HepG2 (cell line): ENCODE results near the gene C22orf42. TPM values are rescaled to one million over a fixed set of nuclear protein-coding genes. Genes with fewer than 3 reads are reported as not detected.

ENCODE experiments used
- CENPT ChIP-seq: sonication (generic); formaldehyde crosslinking; IDR thresholded peaks from 2 replicates; pipeline ENCODE4 v1.8.0; 2022; ENCODE audit warnings: low read depth, mild to moderate bottlenecking, moderate library complexity, missing genetic modification reagents
- CREBL2 ChIP-seq: sonication (generic); formaldehyde crosslinking; IDR thresholded peaks from 2 replicates; pipeline ENCODE4 v1.8.1; 2023; ENCODE audit warnings: missing genetic modification reagents, mild to moderate bottlenecking, borderline replicate concordance
- GTF3A ChIP-seq: sonication (generic); formaldehyde crosslinking; conservative IDR thresholded peaks from 2 replicates; pipeline ENCODE4 v1.4.0; 2020; ENCODE audit warnings: mild to moderate bottlenecking, missing genetic modification reagents
- LCORL ChIP-seq, 2 experiments: fragments of 450-650 bp in 1 of 2; sonication (generic) in 1 of 2; formaldehyde crosslinking in 1 of 2; IDR thresholded peaks; 2 replicates each; pipeline versions ENCODE4 v1.5.0 to v1.6.1; 2017 to 2020; ENCODE audit warnings: antibody characterized with exemption in 1 of 2, missing genetic modification reagents in 1 of 2
- MLLT10 ChIP-seq: sonication (generic); formaldehyde crosslinking; IDR thresholded peaks from 2 replicates; pipeline ENCODE4 v1.4.0; 2020; ENCODE audit warnings: missing genetic modification reagents
- MYNN ChIP-seq: sonication (generic); formaldehyde crosslinking; IDR thresholded peaks from 2 replicates; pipeline ENCODE4 v1.4.0; 2020; ENCODE audit warnings: mild to moderate bottlenecking, low read depth, missing genetic modification reagents
- NFKBIZ ChIP-seq: IDR thresholded peaks from 2 replicates; pipeline ENCODE4 v1.6.1; 2018; ENCODE audit warnings: missing genetic modification reagents, missing compliant biosample characterization
- REL ChIP-seq: sonication (generic); formaldehyde crosslinking; conservative IDR thresholded peaks from 2 replicates; pipeline ENCODE4 v1.8.0; 2022; ENCODE audit warnings: mild to moderate bottlenecking, missing genetic modification reagents, moderate library complexity
- SMAD1 ChIP-seq: sonication (generic); formaldehyde crosslinking; IDR thresholded peaks from 2 replicates; pipeline ENCODE4 v1.4.0; 2020; ENCODE audit warnings: missing genetic modification reagents, low read depth, mild to moderate bottlenecking, borderline replicate concordance
- SOX13 ChIP-seq, 3 experiments: fragments of 450-650 bp in 1 of 3; sonication (generic) in 1 of 3; formaldehyde crosslinking in 1 of 3; IDR thresholded peaks in 2 of 3; conservative IDR thresholded peaks in 1 of 3; 2 replicates each; pipeline versions ENCODE4 v1.5.0 to v1.6.1; 2016 to 2020; ENCODE audit warnings: antibody characterized with exemption in 1 of 3, mild to moderate bottlenecking in 1 of 3, missing compliant biosample characterization in 1 of 3, missing genetic modification reagents in 1 of 3, moderate library complexity in 1 of 3
- STAG1 ChIP-seq: sonication (generic); formaldehyde crosslinking; IDR thresholded peaks from 2 replicates; pipeline ENCODE4 v1.4.0; 2020; ENCODE audit warnings: missing genetic modification reagents
- TSC22D2 ChIP-seq: sonication (generic); formaldehyde crosslinking; IDR thresholded peaks from 2 replicates; pipeline ENCODE4 v1.5.1; 2020; ENCODE audit warnings: missing genetic modification reagents, mild to moderate bottlenecking, borderline replicate concordance
- ZMAT3 ChIP-seq: sonication (generic); formaldehyde crosslinking; conservative IDR thresholded peaks from 2 replicates; pipeline ENCODE4 v1.7.0; 2021; ENCODE audit warnings: missing genetic modification reagents
- ZNF263 ChIP-seq: sonication (generic); formaldehyde crosslinking; IDR thresholded peaks from 2 replicates; pipeline ENCODE4 v1.4.0; 2020; ENCODE audit warnings: missing genetic modification reagents
- ZNF274 ChIP-seq: sonication (generic); formaldehyde crosslinking; IDR thresholded peaks from 2 replicates; pipeline ENCODE4 v1.5.1; 2020; ENCODE audit warnings: mild to moderate bottlenecking, missing genetic modification reagents
- ZNF598 ChIP-seq: sonication (generic); formaldehyde crosslinking; IDR thresholded peaks from 2 replicates; pipeline ENCODE4 v1.5.1; 2020; ENCODE audit warnings: mild to moderate bottlenecking, missing genetic modification reagents, borderline replicate concordance
- ZNF720 ChIP-seq: sonication (generic); formaldehyde crosslinking; IDR thresholded peaks from 2 replicates; pipeline ENCODE4 v1.4.0; 2020; ENCODE audit warnings: missing genetic modification reagents
- ZNF747 ChIP-seq: sonication (generic); formaldehyde crosslinking; IDR thresholded peaks from 2 replicates; pipeline ENCODE4 v1.8.1; 2023; ENCODE audit warnings: missing genetic modification reagents, mild to moderate bottlenecking, borderline replicate concordance
- ZNF776 ChIP-seq: sonication (generic); formaldehyde crosslinking; IDR thresholded peaks from 2 replicates; pipeline ENCODE4 v1.4.0; 2020; ENCODE audit warnings: mild to moderate bottlenecking, missing genetic modification reagents
- polyA plus RNA-seq, 8 experiments: library from polyadenylated mRNA; depleted of rRNA in 3 of 8; stranded (reverse) in 7 of 8; unstranded in 1 of 8; fragments of >200 nt; fragmentation: Illumina TruSeq in 4 of 8; extraction: Trizol in 4 of 8; gene quantifications; 2 replicates each; pipeline versions ENCODE4 v1.2.1 to v1.2.3, GENCODE V29; 2011 to 2016; ENCODE audit warnings: low read depth in 4 of 8, missing spikeins in 1 of 8, mixed read lengths in 1 of 8; ENCODE audit not compliant: insufficient read depth in 1 of 8
- total RNA-seq, 5 experiments: library from RNA; depleted of rRNA; stranded (reverse); fragments of >200 nt; fragmentation: Illumina TruSeq; extraction: Trizol; gene quantifications; 2 replicates each; pipeline ENCODE4 v1.2.3, GENCODE V29; 2016; ENCODE audit warnings: low read depth in 1 of 5
- TF ChIP-seq, protein P1 (sequence below): sonication (generic); formaldehyde crosslinking; IDR thresholded peaks from 2 replicates; pipeline ENCODE4 v1.4.0; 2020; ENCODE audit warnings: missing genetic modification reagents, mild to moderate bottlenecking, borderline replicate concordance
- TF ChIP-seq, protein P2 (sequence below): sonication (generic); formaldehyde crosslinking; IDR thresholded peaks from 2 replicates; pipeline ENCODE4 v1.8.0; 2022; ENCODE audit warnings: mild to moderate bottlenecking, missing genetic modification reagents; ENCODE audit not compliant: insufficient replicate concordance
- TF ChIP-seq, protein P3 (sequence below): sonication (generic); formaldehyde crosslinking; IDR thresholded peaks from 2 replicates; pipeline ENCODE4 v1.4.0; 2020; ENCODE audit warnings: missing genetic modification reagents

C22orf42 gene
- total and polyA plus RNA-seq, 2 of the 13 experiments (the other 11 are each of a cell fraction or from before 2014, with no cell fraction given) = not detected

GRCh38 chr22:32206774-32207758 is 48.0 kb upstream of the C22orf42 start (continued):
- TF ChIP-seq ZNF747 (CRISPR knock-in tag) (no peak), REL (CRISPR knock-in tag) (no peak), ZNF720 (CRISPR knock-in tag) (no peak), SOX13 (IDR thresholded peaks at IDR 0.05) (no peak), SOX13 (CRISPR knock-in tag; conservative IDR thresholded peaks at IDR 0.05 in 1 of 2, IDR thresholded peaks at IDR 0.05 in 1 of 2) (no peak), ZNF274 (CRISPR knock-in tag) (peak; percentile 73; the same call in 1 of the 2 replicates), ZMAT3 (CRISPR knock-in tag) (no peak), ZNF776 (CRISPR knock-in tag) (no peak), CENPT (no peak), ZNF263 (CRISPR knock-in tag) (no peak), GTF3A (CRISPR knock-in tag) (no peak), MYNN (CRISPR knock-in tag) (no peak), SMAD1 (CRISPR knock-in tag) (no peak), CREBL2 (CRISPR knock-in tag) (no peak), LCORL (IDR thresholded peaks at IDR 0.05) (no peak), LCORL (CRISPR knock-in tag; IDR thresholded peaks at IDR 0.05) (peak; percentile 64), MLLT10 (CRISPR knock-in tag) (no peak), ZNF598 (CRISPR knock-in tag) (0 out of 2 replicates have a peak, but pooled peaks have one; percentile 57), STAG1 (CRISPR knock-in tag) (peak; percentile 32; the same call in 1 of the 2 replicates), TSC22D2 (CRISPR knock-in tag) (no peak), NFKBIZ (no peak)
- TF ChIP-seq, protein P1, sequence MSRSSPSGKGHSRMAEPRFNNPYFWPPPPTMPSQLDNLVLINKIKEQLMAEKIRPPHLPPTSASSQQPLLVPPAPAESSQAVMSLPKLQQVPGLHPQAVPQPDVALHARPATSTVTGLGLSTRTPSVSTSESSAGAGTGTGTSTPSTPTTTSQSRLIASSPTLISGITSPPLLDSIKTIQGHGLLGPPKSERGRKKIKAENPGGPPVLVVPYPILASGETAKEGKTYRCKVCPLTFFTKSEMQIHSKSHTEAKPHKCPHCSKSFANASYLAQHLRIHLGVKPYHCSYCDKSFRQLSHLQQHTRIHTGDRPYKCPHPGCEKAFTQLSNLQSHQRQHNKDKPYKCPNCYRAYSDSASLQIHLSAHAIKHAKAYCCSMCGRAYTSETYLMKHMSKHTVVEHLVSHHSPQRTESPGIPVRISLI = no peak
- TF ChIP-seq, protein P2, sequence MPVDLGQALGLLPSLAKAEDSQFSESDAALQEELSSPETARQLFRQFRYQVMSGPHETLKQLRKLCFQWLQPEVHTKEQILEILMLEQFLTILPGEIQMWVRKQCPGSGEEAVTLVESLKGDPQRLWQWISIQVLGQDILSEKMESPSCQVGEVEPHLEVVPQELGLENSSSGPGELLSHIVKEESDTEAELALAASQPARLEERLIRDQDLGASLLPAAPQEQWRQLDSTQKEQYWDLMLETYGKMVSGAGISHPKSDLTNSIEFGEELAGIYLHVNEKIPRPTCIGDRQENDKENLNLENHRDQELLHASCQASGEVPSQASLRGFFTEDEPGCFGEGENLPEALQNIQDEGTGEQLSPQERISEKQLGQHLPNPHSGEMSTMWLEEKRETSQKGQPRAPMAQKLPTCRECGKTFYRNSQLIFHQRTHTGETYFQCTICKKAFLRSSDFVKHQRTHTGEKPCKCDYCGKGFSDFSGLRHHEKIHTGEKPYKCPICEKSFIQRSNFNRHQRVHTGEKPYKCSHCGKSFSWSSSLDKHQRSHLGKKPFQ (CRISPR knock-in tag) = peak; percentile 41
- TF ChIP-seq, protein P3, sequence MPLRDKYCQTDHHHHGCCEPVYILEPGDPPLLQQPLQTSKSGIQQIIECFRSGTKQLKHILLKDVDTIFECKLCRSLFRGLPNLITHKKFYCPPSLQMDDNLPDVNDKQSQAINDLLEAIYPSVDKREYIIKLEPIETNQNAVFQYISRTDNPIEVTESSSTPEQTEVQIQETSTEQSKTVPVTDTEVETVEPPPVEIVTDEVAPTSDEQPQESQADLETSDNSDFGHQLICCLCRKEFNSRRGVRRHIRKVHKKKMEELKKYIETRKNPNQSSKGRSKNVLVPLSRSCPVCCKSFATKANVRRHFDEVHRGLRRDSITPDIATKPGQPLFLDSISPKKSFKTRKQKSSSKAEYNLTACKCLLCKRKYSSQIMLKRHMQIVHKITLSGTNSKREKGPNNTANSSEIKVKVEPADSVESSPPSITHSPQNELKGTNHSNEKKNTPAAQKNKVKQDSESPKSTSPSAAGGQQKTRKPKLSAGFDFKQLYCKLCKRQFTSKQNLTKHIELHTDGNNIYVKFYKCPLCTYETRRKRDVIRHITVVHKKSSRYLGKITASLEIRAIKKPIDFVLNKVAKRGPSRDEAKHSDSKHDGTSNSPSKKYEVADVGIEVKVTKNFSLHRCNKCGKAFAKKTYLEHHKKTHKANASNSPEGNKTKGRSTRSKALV (CRISPR knock-in tag) = no peak
